ENCODE measurements around the gene WDR70. TPM values are rescaled to one million over a fixed set of nuclear protein-coding genes. Genes with fewer than 3 reads are reported as not detected.

Gene WDR70
- total and polyA plus RNA-seq, 2 of the 8 experiments (the other 6 are each of a cell fraction or from before 2014, with no cell fraction given) = 10.6 to 37.4 TPM

- H3K9me3 ChIP-seq (ENCODE audit: insufficient read depth in 2 of 2, low read depth in 1 of 2, low read length in 1 of 2) = no peaks in the 10 kb centered on the region
- no peak overlapping the region for H3K4me2 ChIP-seq (ENCODE audit: insufficient read depth in 1 of 2, low read depth in 2 of 2, low read length in 2 of 2)
- no peak overlapping the region for H2BK120ac ChIP-seq (replicated peaks; ENCODE audit: low read depth, low read length)
- FAIRE-seq (no peak), DNase-seq (ENCODE audit: low read depth in 1 of 2, low spot score in 2 of 2) (no peak)
- no peak overlapping the region for H2AFZ ChIP-seq (ENCODE audit: low read length)
- H3K4ac ChIP-seq (replicated peaks; ENCODE audit: insufficient read length, low read depth, low read length) = no peak overlapping the region
- WGBS, 2 experiments (ENCODE audit: extremely low coverage in 1 of 2, insufficient coverage in 1 of 2, insufficient read length in 1 of 2, insufficient replicate concordance in 2 of 2, low coverage in 1 of 2, low lambda C conversion rate in 2 of 2, missing lambda C conversion rate in 1 of 2) = 94% methylated on average over 4 of the region's 4 CpGs; no CpG with 5 or more reads in 1 of the 2 experiments
- H3K27me3 ChIP-seq (replicated peaks in 1 of 4; ENCODE audit: control insufficient read depth in 3 of 4, extremely low read depth in 1 of 4, insufficient read depth in 3 of 4, low read length in 3 of 4) = no peaks in the 10 kb centered on the region
- no peaks in the 10 kb centered on the region for H3K79me2 ChIP-seq (ENCODE audit: control insufficient read depth in 1 of 2, insufficient read depth in 2 of 2, low read length in 2 of 2)
- no peak overlapping the region for H4K8ac ChIP-seq (ENCODE audit: extremely low read depth, insufficient read depth, low read length)
- no peaks in the 10 kb centered on the region for H3K36me3 ChIP-seq (ENCODE audit: control insufficient read depth in 2 of 4, insufficient read depth in 4 of 4, low read length in 3 of 4)
- CTCF ChIA-PET (ENCODE audit: partially characterized antibody) = interaction anchor here (3.1 kb wide), 1 partner anchor 32 kb away, joined by 13 read pairs; no protein-coding TSS in a partner anchor
- H4K5ac ChIP-seq (ENCODE audit: insufficient read length, low read depth, low read length) = no peak overlapping the region
- no peak overlapping the region for H4K91ac ChIP-seq (replicated peaks; ENCODE audit: insufficient read length, low read length)
- H3K23ac ChIP-seq (ENCODE audit: insufficient read length) = no peak overlapping the region
- H3K27ac ChIP-seq (ENCODE audit: low read depth, low read length) = no peak overlapping the region
- no peaks in the 10 kb centered on the region for H3K4me1 ChIP-seq (replicated peaks in 1 of 4; ENCODE audit: control insufficient read depth in 3 of 4, insufficient read depth in 4 of 4, low read length in 3 of 4)
- H3K18ac ChIP-seq (ENCODE audit: extremely low read depth, low read length) = no peak overlapping the region
- no peak overlapping the region for H3K4me3 ChIP-seq (ENCODE audit: extremely low read depth in 1 of 4, insufficient read depth in 2 of 4, low read depth in 3 of 4, low read length in 4 of 4)
- no peaks in the 10 kb centered on the region for H3K23me2 ChIP-seq (ENCODE audit: low read depth, low read length)
- POLR2A ChIA-PET (ENCODE audit: partially characterized antibody) = interaction anchor here (0.6 kb wide), 1 partner anchor 74 kb away, joined by 3 read pairs; no protein-coding TSS in a partner anchor
- no peak overlapping the region for H3K9ac ChIP-seq (replicated peaks in 1 of 4; ENCODE audit: extremely low read depth in 1 of 4, low read depth in 3 of 4, low read length in 3 of 4)
- no peaks in the 10 kb centered on the region for H3K79me1 ChIP-seq (ENCODE audit: low read depth, low read length)
- H2BK5ac ChIP-seq (ENCODE audit: low read depth, low read length) = no peak overlapping the region
- H2BK12ac ChIP-seq (ENCODE audit: low read depth, low read length) = no peak overlapping the region
- no peak for TF ChIP-seq YY1 (IDR thresholded peaks at IDR 0.05; ENCODE audit: low read depth, low read length)
- no peak for TF ChIP-seq TAF1 (IDR thresholded peaks at IDR 0.05; ENCODE audit: low read depth, low read length)
- TF ChIP-seq USF2 (IDR thresholded peaks at IDR 0.05; ENCODE audit: low read length) = no peak
- TF ChIP-seq CBX5 (IDR thresholded peaks at IDR 0.05; ENCODE audit: low read depth, low read length) = no peak
- no peak for TF ChIP-seq SIX5 (IDR thresholded peaks at IDR 0.05; ENCODE audit: low read depth, low read length)
- TF ChIP-seq EGR1 (IDR thresholded peaks at IDR 0.05; ENCODE audit: borderline replicate concordance, low read depth, low read length) = no peak
- TF ChIP-seq NRF1 (IDR thresholded peaks at IDR 0.05; ENCODE audit: low read depth, low read length) = no peak
- no peak for TF ChIP-seq TBP (IDR thresholded peaks at IDR 0.05; ENCODE audit: low read depth, low read length)
- no peak for TF ChIP-seq GTF2F1 (IDR thresholded peaks at IDR 0.05; ENCODE audit: borderline replicate concordance, low read depth, low read length)
- TF ChIP-seq BCL11A (IDR thresholded peaks at IDR 0.05; ENCODE audit: low read depth in 2 of 2, low read length in 2 of 2) = no peak
- TF ChIP-seq CHD1 (IDR thresholded peaks at IDR 0.05; ENCODE audit: low read depth, low read length) = no peak
- H3K14ac ChIP-seq (ENCODE audit: insufficient read length) = no peak overlapping the region
- no peak overlapping the region for H2BK15ac ChIP-seq (ENCODE audit: low read length)
- H4K20me1 ChIP-seq (replicated peaks in 1 of 2; ENCODE audit: control insufficient read depth in 1 of 2, insufficient read depth in 2 of 2, low read length in 2 of 2) = no peaks in the 10 kb centered on the region
- H2AK5ac ChIP-seq (ENCODE audit: low read depth, low read length) = no peak overlapping the region
- H2BK20ac ChIP-seq (ENCODE audit: low read length) = no peak overlapping the region
- H3K56ac ChIP-seq (replicated peaks; ENCODE audit: insufficient read length, low read depth, low read length) = no peak overlapping the region
These were observed 376.5 kb downstream of the WDR70 start for GRCh38 chr5:37755581-37755980.
